Superior temporal gyrus (tissue), 1 donor: Measurements from ENCODE around the gene SUPT3H.
"Not testable (repeated sequence)": the region's sequence is repeated elsewhere in the genome, so short reads cannot be mapped to it uniquely, and the experiment has no call there.

Experiments used
- DNase-seq: peaks from one replicate; pipeline ENCODE4 v3.0.0-alpha.2; 2016; ENCODE audit errors: extremely low spot score

SUPT3H gene

DNA sequence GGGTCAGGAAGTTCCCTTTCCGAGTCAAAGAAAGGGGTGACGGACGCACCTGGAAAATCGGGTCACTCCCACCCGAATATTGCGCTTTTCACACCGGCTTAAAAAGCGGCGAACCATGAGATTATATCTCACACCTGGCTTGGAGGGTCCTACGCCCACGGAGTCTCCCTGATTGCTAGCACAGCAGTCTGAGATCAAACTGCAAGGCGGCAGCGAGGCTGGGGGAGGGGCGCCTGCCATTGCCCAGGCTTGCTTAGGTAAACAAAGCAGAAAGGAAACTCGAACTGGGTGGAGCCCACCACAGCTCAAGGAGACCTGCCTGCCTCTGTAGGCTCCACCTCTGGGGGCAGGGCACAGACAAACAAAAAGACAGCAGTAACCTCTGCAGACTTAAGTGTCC lies 315.1 kb downstream of the SUPT3H start:
- DNase-seq: not testable (repeated sequence)

DNA sequence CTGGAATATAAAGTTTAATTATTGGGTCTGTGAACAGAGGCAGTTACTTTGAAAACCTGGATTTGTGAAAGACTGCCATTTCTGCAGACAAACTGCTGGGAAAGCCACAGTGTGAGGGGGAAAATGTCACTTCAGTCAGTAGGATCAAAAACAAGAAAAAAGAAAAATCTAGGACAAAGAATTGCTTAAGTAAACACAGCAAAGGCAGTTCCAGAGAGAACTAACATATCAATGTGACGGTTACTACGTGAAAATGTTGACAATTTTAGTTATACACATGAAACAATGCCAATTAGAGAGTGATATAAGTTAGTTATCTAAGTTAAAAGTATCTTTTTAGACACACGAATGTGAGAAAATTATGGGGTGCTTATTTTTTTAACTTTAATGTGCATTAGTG lies 320.0 kb downstream of the SUPT3H start:
- DNase-seq: no peak

DNA sequence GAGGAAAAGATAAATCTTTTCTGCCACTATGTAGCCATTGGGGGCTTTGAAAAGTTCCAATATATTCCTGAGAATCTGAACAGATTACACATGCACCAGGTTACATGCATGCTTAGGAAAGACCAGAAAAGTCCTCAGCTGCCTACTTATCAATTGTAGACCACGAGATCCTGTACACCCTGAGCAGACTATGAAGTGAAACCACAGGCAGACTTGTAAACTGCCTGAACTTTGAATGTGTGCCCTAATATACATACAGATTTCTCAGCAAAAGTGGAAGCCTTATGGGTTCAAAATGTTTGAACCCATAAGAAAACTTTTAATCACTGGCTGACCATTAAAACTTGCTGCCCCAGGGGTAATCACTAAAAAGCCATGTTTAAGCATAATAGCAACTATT lies 323.1 kb downstream of the SUPT3H start:
- DNase-seq: no peak

DNA sequence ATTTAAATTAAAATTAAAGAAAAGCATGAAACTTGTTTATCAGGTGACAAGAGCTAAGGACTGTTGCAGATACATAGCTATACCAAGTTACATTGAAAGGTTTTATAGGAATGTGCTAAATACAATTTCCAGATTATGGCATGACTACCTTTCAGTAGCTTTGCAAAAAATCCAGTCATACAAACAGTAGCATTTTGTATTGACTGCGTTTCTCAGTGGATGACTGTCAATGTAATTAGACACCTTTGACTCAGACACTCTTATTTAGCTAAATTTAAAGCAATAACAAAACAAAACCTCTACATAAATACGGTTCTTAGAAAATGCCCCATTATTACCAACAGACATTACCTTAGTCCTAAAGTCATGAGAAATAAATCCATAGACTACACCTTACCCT lies 325.4 kb downstream of the SUPT3H start:
- no peak for DNase-seq

DNA sequence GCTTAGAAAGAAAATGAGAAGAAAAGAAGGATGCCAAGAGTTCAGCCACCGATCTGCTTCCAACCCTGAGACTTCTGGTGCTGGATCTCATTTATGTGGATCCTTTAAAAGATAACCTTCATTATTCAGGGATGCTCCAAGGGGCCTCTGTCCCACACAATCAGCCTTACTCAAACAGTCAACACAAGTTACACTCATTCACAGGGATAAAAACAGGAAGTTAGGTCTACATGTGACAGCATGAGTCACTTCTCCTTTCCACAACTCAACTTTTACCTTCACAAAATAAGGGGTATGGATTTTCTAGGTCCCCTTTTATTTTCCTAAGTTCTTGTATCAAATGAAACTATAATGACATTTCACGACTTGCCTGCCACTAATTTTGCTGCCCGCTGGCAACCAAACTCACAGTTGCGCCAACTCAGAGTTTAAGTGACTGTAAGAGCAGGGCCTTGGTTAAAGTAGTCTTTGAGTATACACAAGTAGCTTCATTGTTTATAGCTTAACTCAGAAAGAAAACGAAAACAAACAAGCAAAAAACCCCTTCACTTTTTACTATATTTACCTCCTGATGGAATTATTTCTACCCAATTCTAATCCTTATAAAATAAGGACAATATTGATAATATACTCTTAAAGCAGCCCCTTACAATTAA lies 328.4 kb downstream of the SUPT3H start:
- DNase-seq: no peak

DNA sequence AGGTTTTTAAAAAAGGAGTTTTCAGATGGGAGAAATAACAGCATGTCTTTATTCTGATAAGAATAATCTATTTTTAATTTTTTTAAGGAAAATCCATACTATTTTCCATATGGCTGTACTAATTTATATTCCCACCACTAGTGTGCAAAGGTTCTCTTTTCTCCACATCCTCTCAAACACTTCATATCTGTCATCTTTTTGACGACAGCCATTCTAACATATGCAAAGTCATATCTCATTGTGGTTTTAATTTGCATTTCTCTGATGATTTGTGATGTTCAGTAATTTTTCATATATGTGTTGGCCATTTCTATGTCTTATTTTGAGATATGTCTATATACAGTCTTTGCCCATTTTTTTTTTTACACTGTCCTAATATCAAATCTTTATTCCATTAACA lies 330.2 kb downstream of the SUPT3H start:
- no peak for DNase-seq

DNA sequence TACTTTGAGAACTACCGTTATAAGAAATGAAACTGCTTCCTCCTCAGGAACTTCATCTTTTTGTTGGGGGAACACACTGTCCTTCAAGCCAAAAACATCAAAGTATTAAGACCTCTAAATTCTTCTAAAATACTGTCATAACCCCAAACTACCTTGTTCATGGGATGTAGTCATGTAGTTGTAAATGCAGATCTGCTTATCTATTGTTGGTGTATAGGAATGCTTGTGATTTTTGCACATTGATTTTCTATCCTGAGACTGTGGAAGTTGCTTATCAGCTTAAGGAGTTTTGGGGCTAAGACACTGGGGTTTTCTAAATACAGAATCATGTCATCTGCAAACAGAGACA lies 332.5 kb downstream of the SUPT3H start:
- no peak for DNase-seq

DNA sequence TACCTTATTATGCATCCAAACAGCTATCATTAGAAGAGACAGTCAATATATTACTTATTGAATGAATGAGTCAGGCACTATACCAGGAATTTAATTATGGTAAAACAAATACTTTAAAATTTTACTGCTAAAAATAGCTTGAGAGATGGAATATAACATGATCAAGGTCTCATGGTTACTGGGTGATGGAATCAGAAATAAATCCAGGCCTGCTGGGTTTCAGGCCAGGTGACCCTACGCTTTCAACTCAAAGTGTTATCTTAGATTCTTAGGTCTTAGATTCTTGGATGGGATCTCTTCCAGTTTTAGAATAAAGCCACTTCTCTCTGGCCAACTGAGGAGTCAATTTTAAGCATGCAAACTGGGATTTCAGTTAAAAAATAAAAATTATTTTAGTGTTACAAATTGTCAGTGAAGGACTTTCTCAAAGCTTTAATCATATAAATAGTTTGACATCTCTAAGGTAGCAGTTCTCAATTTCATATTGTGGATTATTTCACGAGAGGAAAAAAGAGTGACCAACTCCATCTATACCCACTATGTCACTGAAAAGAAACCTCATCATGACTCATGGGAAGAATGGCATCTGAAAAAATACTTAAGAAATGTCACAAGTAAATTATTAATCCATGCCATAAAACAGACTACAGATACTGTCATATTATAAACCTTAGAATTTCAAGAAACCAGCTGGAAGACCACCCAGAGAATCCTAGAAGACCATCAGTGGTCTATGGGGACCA lies 333.1 kb downstream of the SUPT3H start:
- DNase-seq: no peak

DNA sequence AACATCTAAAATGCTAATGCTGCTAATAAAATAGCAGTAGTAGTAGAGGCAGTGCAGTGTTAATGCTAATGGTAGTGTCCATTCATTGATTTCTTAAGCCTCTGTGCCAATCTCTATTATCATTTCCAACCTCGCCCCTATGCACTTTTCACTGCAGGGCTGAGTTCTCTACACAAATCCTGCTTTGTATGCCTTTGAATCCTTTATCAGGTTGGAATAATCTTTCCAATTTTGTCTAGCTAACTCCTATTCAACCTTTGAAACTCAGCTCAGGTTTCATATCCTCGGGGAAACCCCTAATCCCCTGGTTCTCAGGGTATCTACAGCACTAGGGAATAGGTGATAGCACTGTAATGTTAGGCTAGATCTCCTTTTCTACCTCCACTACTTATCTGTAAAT lies 333.6 kb downstream of the SUPT3H start:
- no peak for DNase-seq

DNA sequence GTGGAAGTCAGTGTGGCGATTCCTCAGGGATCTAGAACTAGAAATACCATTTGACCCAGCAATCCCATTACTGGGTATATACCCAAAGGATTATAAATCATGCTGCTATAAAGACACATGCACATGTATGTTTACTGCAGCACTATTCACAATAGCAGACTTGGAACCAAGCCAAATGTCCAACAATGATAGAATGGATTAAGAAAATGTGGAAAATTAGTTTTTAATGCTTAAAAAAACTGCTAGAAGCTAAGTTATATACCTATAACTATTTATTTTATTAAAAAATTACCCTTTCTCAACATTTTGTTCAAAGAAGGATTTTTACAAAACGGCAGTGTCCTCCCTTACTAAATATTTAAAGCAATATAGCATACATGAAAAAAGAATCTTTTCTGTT lies 335.1 kb downstream of the SUPT3H start:
- DNase-seq: not testable (repeated sequence)

DNA sequence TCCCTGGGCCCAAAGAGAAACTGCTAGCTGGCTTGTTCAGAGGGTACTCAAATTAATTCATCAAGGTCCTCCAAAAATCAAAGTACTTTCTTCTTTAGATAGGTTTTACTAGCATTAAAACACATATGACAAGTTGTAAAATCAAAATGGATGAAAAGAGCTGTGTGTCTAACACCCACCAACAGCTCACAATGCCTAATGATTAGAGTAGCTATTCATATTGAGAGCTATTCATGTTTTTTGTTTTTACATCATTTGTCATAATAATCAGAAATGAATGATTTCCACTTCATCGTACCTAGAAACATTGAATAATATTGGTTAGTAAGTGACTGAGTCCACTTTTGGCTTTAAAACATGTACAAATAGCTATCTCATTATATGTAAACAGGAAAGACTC lies 339.5 kb downstream of the SUPT3H start:
- no peak for DNase-seq

DNA sequence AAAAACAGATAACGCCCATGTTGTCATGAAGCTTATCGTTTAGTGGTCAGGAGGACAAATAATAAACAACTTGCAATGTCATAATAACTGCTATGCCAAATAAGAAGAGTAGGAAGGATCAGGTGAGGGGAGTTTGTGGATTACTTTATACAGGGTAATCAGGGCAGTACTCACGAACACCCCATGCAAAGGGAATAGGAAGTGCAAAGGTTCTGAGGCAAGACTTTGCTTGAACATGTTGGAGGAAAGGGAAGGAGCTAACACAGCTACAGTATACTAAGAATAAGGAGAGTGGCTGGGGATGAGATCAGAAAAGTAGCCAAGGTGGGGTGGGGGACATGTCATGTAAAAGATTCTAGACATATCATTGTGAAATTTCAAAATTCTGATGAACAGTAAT lies 341.6 kb downstream of the SUPT3H start:
- no peak for DNase-seq

DNA sequence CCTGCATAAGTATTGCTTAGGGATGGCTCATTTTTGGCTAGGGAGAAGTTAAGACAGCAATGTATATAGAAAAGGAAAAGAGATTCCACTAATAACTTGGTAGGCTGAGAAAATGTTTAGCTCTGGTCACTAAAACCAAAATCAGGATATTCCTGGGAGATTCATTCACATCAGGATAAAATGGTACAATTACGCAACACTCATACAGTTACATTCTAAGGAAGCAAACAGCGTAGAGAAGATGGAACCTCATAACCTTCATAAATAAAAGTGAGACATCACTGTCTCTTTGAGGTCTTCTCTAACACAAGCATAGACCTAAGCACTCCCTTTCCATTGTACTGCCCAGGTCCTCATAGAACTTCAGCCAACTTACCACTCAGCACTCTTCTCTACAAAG lies 345.3 kb downstream of the SUPT3H start:
- DNase-seq: no peak

DNA sequence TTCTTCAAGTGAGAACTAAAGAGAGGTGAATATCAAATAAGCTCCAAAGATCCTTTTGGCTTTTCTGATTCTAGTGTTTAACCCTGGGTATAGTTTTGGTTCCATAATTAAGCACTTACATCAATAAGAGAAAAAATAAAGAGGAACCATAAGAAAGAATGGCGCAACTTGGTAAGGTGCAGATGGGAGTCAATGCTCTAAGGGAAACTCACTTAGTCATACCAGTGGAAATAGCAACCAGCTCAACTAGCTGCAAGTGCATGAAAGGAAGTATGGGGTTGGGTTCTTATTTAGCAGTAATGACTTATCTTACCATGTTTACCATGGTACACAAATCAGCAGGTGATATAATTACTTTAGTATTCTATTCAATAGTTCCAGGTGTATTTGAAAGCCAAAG lies 346.1 kb downstream of the SUPT3H start:
- DNase-seq: no peak

DNA sequence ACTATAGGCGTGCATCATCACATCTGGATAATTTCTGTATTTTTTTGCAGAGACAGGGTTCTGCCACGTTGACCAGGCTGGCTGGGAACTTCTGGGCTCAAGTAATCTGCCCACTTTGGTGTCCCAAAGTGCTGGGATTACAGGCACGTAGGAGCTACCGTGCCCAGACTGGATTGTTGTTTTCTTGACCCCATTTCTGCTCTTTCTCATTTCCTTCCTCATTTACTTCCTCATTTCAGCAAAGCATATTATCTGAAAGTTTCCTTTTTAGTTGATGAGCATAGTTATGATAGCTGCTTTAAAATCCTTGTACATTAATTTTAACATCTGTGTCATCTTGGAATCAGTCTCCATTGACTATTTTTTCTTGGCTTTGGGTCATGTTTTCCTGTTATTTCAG lies 350.6 kb downstream of the SUPT3H start:
- DNase-seq: no peak

DNA sequence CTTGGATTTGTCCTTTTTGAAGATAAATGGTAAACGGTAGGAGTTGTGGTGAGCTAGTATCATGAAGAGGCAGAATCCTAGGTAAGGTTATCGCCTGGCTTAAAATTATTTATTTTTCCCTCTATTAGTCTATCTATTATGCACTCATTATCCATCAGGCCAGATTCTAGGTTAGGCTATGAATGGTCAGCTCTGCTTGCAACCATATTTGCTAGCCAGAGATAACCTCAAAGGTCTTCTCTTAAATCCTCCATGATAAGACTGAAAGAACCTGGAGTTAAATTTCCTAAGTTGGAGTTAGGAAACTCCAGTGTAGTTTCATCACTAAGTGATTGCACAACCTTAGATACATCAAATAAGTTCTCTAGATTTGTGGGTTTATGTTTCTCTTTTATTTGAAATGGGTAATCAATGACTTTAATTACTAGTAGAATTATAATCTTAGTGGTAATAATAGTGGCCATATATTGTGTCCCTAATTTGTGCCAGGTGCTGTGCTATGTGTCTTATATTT lies 351.7 kb downstream of the SUPT3H start:
- DNase-seq: no peak

DNA sequence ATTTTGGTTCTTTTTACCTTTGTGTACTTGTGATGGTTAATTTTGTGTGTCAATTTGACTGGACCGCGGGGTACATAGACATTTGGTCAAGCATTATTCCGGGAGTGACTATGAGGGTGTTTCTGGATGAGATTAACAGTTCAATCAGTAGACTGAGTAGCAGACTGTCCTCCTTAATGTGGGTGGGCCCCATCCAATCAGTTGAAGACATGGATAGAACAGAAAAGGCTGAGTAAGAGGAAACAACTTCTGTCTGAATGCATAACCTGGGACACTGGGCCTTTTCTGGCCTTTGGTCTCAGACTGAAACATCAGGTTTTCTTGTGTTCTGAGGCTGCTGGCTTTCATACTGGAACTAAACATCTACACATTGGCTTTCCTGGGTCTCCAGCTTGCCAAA lies 353.1 kb downstream of the SUPT3H start:
- DNase-seq: no peak

DNA sequence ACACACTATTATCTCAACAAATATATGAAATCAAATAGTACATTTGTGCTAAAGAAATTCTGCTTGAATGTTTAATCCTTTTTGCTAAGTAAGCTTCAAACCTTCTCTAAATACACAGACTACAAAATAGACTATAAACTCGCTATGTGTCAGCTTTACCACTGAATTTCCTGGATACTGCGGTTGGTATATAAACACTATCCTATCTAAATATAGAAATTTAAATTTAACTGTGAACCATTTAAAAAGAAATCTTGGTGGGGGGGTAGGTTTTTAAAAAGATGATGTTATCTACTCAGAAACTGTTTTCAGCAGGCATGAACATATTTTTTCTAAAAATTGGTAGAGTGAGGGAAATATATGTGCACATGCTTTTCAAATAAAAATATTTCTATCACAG lies 356.1 kb downstream of the SUPT3H start:
- no peak for DNase-seq

DNA sequence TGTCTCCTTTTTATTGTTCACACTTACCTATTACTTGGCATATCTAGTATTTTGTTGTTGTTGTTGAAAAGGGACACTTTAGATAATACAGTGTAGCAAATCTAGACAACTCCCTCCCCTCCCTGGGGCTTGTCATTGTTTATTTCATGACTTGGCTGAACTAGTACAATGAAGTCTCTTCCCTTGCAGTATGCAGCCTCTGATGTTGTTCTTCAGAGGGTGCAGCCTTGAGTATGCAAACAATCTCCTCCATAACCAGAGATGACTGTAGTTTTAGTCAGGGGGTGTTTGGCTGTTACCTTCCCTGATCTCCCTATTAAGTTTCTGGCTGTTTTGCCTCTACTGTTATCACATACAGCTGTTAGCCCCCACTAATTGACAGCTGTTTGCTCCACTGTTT lies 365.0 kb downstream of the SUPT3H start:
- DNase-seq: no peak

DNA sequence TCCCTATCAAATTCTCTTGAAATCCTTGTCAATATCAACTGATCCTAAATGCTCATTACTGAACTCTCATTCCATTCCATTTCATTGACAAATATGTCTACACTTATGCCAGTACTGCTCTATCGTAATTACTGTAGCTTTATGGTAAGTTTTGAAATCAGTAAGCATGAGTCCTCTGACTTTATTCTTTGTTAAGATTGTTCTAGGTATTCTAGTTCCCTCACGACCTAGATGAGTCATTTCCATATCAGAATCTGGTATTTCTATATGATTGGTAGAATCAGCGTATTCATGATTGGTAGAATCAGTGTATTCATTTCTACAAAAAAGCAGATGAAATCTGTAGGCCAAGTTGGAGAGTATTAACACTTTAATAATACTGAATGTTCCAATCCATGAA lies 368.2 kb downstream of the SUPT3H start:
- no peak for DNase-seq

DNA sequence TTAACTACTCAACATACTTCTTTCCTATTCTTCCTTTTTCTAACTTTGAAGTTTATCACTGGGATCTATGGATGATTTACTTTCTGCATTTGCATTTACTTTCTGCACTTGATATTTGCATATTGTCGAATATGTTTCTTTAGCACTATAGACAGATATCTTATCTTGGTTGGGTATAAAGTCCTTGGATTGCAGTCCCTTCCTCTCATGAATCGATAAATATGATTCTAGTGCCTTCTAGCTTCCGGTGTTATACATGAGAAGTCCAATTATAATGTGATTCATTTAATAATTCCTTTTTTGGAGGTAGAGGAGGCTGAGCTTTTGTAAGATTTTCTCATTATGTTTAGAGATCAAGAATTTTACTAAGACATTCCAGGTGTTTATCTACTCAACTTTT lies 370.8 kb downstream of the SUPT3H start:
- DNase-seq: no peak

DNA sequence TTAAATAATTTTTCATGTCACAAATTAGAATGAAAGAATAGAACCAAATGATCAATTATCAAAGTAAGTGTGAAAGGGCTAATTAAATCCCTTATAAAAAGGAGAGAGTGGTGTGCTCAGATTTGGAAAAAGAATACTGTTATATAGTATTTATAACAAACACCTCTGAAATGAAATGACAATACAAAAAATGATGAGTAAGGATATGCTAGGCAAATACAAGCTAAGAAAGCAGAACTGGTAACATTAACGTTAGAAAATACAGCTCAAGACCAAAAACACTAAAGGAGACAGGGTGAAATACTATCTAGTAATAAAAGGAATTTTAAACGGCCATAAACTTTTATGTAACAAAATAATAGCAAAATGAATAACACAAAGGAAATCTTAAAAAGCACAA lies 373.8 kb downstream of the SUPT3H start:
- no peak for DNase-seq

DNA sequence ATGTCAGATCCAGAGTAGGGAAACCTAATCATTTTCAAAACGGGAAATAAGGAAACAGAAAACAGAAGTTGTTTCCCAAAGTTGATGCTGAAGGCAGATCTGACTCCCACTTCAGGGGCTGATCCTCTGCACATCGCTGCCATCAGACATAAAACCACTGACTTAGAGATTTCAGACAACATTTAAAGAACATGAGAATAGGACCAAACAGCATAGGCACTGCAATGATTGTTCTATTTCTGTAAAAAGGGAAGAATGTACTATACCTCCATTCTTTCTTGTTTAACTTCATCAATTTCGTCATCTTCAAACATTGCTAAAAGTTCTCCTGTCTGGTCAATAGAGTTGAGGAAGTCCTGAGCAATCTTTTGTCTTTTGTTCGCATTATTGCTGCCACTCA lies 374.3 kb downstream of the SUPT3H start:
- no peak for DNase-seq
